GM18951 (cell line): ENCODE results near the gene APOH.

Experiments used
- POLR2A ChIP-seq: IDR thresholded peaks from 4 replicates; pipeline ENCODE4 v1.6.1; 2011; ENCODE audit warnings: mild to moderate bottlenecking; ENCODE audit not compliant: insufficient read length, insufficient read depth; ENCODE audit errors: extremely low read depth
- in situ Hi-C: fragments of 300-500 bp; cut with MboI; formaldehyde crosslinking; loops from one replicate; pipeline ENCODE4 v1.12.0; 2022; ENCODE audit warnings: low sequenced_read_pairs, mixed read lengths, inconsistent platforms; ENCODE audit not compliant: unreplicated experiment

APOH gene

GRCh38 chr17:66228887-66229782 is at the start of gene APOH:
Gene APOH (minus strand): TSS chr17:66229415. CDS start chr17:66229379, 36 bp downstream.
- in situ Hi-C loops, result loop anchor here (25.0 kb wide), 1 partner anchor 683 kb away; no protein-coding TSS in a partner anchor
- no peak for TF ChIP-seq POLR2A

GRCh38 chr17:66277191-66277590 is 48.0 kb upstream of the APOH start:
- in situ Hi-C loops, result no loop called here
- no peak for TF ChIP-seq POLR2A

- in situ Hi-C loops, result no loop called here
- TF ChIP-seq POLR2A, result no peak
These were observed 47.2 kb upstream of the APOH start for GRCh38 chr17:66276328-66276937.

GRCh38 chr17:66275651-66276050 is 46.4 kb upstream of the APOH start:
- no peak for TF ChIP-seq POLR2A
- in situ Hi-C loops, result no loop called here

- in situ Hi-C loops, result loop anchor here (25.0 kb wide), 1 partner anchor 289 kb away; no protein-coding TSS in a partner anchor
- no peak for TF ChIP-seq POLR2A
These were observed 44.3 kb upstream of the APOH start for GRCh38 chr17:66273586-66273848.

GRCh38 chr17:66272811-66273585 is 43.8 kb upstream of the APOH start:
- in situ Hi-C loops, result loop anchor here (25.0 kb wide), 1 partner anchor 289 kb away; no protein-coding TSS in a partner anchor
- TF ChIP-seq POLR2A, result no peak

GRCh38 chr17:66271512-66271911 is 42.3 kb upstream of the APOH start:
- in situ Hi-C loops, result loop anchor here (25.0 kb wide), 1 partner anchor 291 kb away; no protein-coding TSS in a partner anchor
- TF ChIP-seq POLR2A, result no peak

GRCh38 chr17:66270106-66270505 is 40.9 kb upstream of the APOH start:
- no peak for TF ChIP-seq POLR2A

GRCh38 chr17:66268247-66268927 is 39.2 kb upstream of the APOH start:
- in situ Hi-C loops, result loop anchor here (25.0 kb wide), 1 partner anchor 294 kb away; no protein-coding TSS in a partner anchor
- TF ChIP-seq POLR2A, result no peak

More at GRCh38 chr17:66270106-66270505, 40.9 kb upstream of the APOH start:
- in situ Hi-C loops, result loop anchor here (25.0 kb wide), 1 partner anchor 292 kb away; no protein-coding TSS in a partner anchor

- in situ Hi-C loops, result loop anchor here (25.0 kb wide), 1 partner anchor 298 kb away; no protein-coding TSS in a partner anchor
These were observed 35.5 kb upstream of the APOH start for GRCh38 chr17:66264696-66265095.

GRCh38 chr17:66262767-66263166 is 33.6 kb upstream of the APOH start:
- TF ChIP-seq POLR2A, result no peak
- in situ Hi-C loops, result loop anchor here (25.0 kb wide), 1 partner anchor 300 kb away; no protein-coding TSS in a partner anchor

More at GRCh38 chr17:66264696-66265095, 35.5 kb upstream of the APOH start:
- TF ChIP-seq POLR2A, result no peak

- TF ChIP-seq POLR2A, result no peak
- in situ Hi-C loops, result loop anchor here (25.0 kb wide), 1 partner anchor 302 kb away; no protein-coding TSS in a partner anchor
These were observed 31.5 kb upstream of the APOH start for GRCh38 chr17:66260688-66261087.
